Sigmoid colon (tissue), 4 donors: Measurements from ENCODE around the gene CAMK4.

ENCODE experiments used
- CTCF ChIP-seq, 4 experiments: fragments of 450-650 bp in 3 of 4; fragments of 200-600 bp in 1 of 4; IDR thresholded peaks; one replicate each; pipeline ENCODE4 v1.5.1; 2016 to 2019; ENCODE audit warnings: antibody characterized with exemption in 4 of 4, mild to moderate bottlenecking in 3 of 4, moderate library complexity in 2 of 4
- POLR2A ChIP-seq, 2 donors: fragments of 450-650 bp; IDR thresholded peaks; one replicate each; pipeline ENCODE4 v1.6.1; 2016; ENCODE audit warnings: antibody characterized with exemption in 2 of 2, mild to moderate bottlenecking in 2 of 2, moderate library complexity in 2 of 2
- POLR2AphosphoS5 ChIP-seq, 4 donors: sonication (generic); formaldehyde crosslinking; IDR thresholded peaks; one replicate each; pipeline ENCODE4 v1.6.1; 2017; ENCODE audit warnings: antibody characterized with exemption in 4 of 4

- no peak for TF ChIP-seq CTCF (IDR thresholded peaks at IDR 0.05)
- TF ChIP-seq POLR2A (IDR thresholded peaks at IDR 0.05): no peak
- no peak for TF ChIP-seq POLR2AphosphoS5 (IDR thresholded peaks at IDR 0.05)
These were observed 102.4 kb downstream of the CAMK4 start for GRCh38 chr5:111326551-111326950.
